ENCODE results near the gene RABGAP1L. TPM values are rescaled to one million over a fixed set of nuclear protein-coding genes. Genes with fewer than 3 reads are reported as not detected.

Gene RABGAP1L
- total and polyA plus RNA-seq, 2 of the 8 experiments (the other 6 are each of a cell fraction or from before 2014, with no cell fraction given) = 33.3 to 156 TPM

DNA sequence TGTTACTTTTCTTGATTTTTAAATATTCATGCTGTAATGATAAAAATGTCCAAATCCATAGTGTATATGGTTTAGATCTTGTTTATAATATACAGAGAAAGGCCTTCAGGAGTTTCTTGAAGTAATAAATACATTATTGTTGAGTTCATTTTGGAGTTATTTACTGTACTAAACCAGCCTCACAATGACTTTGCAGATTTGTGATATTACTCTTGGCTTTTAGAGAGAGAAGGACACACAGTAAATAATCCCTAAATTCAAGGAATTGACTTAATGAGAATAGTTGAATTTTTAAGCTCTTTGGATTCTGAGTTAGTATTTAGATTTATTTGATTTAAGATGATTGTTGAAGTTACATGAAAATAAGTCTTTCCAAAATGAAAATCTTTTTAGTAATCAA lies 38.9 kb downstream of the RABGAP1L start (continued):
- TF ChIP-seq BACH1 (IDR thresholded peaks at IDR 0.05; ENCODE audit: low read length) (no peak), TAF1 (IDR thresholded peaks at IDR 0.05; ENCODE audit: low read depth, low read length) (no peak), CTBP2 (IDR thresholded peaks at IDR 0.05; ENCODE audit: borderline replicate concordance, insufficient read depth, insufficient read length, low read length) (no peak), CHD2 (IDR thresholded peaks at IDR 0.05; ENCODE audit: low read length) (no peak)
- TF ChIP-seq, protein P1, sequence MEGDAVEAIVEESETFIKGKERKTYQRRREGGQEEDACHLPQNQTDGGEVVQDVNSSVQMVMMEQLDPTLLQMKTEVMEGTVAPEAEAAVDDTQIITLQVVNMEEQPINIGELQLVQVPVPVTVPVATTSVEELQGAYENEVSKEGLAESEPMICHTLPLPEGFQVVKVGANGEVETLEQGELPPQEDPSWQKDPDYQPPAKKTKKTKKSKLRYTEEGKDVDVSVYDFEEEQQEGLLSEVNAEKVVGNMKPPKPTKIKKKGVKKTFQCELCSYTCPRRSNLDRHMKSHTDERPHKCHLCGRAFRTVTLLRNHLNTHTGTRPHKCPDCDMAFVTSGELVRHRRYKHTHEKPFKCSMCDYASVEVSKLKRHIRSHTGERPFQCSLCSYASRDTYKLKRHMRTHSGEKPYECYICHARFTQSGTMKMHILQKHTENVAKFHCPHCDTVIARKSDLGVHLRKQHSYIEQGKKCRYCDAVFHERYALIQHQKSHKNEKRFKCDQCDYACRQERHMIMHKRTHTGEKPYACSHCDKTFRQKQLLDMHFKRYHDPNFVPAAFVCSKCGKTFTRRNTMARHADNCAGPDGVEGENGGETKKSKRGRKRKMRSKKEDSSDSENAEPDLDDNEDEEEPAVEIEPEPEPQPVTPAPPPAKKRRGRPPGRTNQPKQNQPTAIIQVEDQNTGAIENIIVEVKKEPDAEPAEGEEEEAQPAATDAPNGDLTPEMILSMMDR (IDR thresholded peaks at IDR 0.05; ENCODE audit: control extremely low read depth in 1 of 3, insufficient read depth in 1 of 3, low read depth in 1 of 3, low read length in 3 of 3) = no peak

Data from H1 (cell line).